GM18873 (cell line): ENCODE data around the gene IL36A.

Experiments
- ATAC-seq: cut with Tn5 transposase; IDR thresholded peaks from one replicate; pipeline ENCODE4 v1.9.1; 2021; ENCODE audit warnings: mild to moderate bottlenecking, moderate library complexity, moderate number of reproducible peaks; ENCODE audit not compliant: unreplicated experiment, low FRiP score

Gene IL36A

GRCh38 chr2:113041871-113042270, 36.6 kb downstream of the IL36A start:
- ATAC-seq = no peak

GRCh38 chr2:113046465-113046864, 41.2 kb downstream of the IL36A start:
- ATAC-seq = no peak

GRCh38 chr2:113050921-113051895, 45.9 kb downstream of the IL36A start:
- ATAC-seq = no peak

GRCh38 chr2:113052396-113052917, 47.2 kb downstream of the IL36A start, which contains the start of gene IL36B:
TSS of gene IL36B (minus strand) at chr2:113052867.
- no peak for ATAC-seq

GRCh38 chr2:113053666-113054065, 48.4 kb downstream of the IL36A start:
- no peak for ATAC-seq

- ATAC-seq = no peak
Measured at GRCh38 chr2:113054066-113054465, 48.8 kb downstream of the IL36A start.

GRCh38 chr2:113056521-113056920, 51.3 kb downstream of the IL36A start:
- ATAC-seq = no peak

- no peak for ATAC-seq
Measured at GRCh38 chr2:113057117-113057516, 51.9 kb downstream of the IL36A start.
